Measurements from ENCODE around the gene TRIM38.
"Not testable (repeated sequence)": the region's sequence is repeated elsewhere in the genome, so short reads cannot be mapped to it uniquely, and the experiment has no call there.

The TRIM38 gene

GRCh38 chr6:25943887-25944286 lies 18.7 kb upstream of the TRIM38 start:
- no peaks in the 10 kb centered on the region for H3K4me1 ChIP-seq (ENCODE audit: control insufficient read depth, insufficient read depth, low read length, unreplicated experiment)
- H3K27ac ChIP-seq (ENCODE audit: low read depth, low read length): no peak overlapping the region
- no peak overlapping the region for H3K4me3 ChIP-seq (ENCODE audit: low read depth, low read length)

GRCh38 chr6:25944688-25945574 lies 17.7 kb upstream of the TRIM38 start:
- Histone ChIP-seq H3K27me3 (ENCODE audit: insufficient read depth, low read length) (no peaks in the 10 kb centered on the region), H2AFZ (ENCODE audit: low read length, unreplicated experiment) (no peak overlapping the region), H3K4me1 (ENCODE audit: control insufficient read depth, insufficient read depth, low read length, unreplicated experiment) (no peaks in the 10 kb centered on the region), H3K4me3 (ENCODE audit: low read depth, low read length) (no peak overlapping the region), H3K79me2 (ENCODE audit: control insufficient read depth, insufficient read depth, low read length, unreplicated experiment) (no peaks in the 10 kb centered on the region), H3K36me3 (ENCODE audit: insufficient read depth, low read length) (no peaks in the 10 kb centered on the region), H3K27ac (ENCODE audit: low read depth, low read length) (no peak overlapping the region)

More at GRCh38 chr6:25943887-25944286, 18.7 kb upstream of the TRIM38 start:
- no peaks in the 10 kb centered on the region for H3K79me2 ChIP-seq (ENCODE audit: control insufficient read depth, insufficient read depth, low read length, unreplicated experiment)
- H3K27me3 ChIP-seq (ENCODE audit: insufficient read depth, low read length): no peaks in the 10 kb centered on the region
- H2AFZ ChIP-seq (ENCODE audit: low read length, unreplicated experiment): no peak overlapping the region
- no peaks in the 10 kb centered on the region for H3K36me3 ChIP-seq (ENCODE audit: insufficient read depth, low read length)

GRCh38 chr6:25945738-25946137 lies 16.9 kb upstream of the TRIM38 start:
- not testable (repeated sequence) for H2AFZ ChIP-seq (ENCODE audit: low read length, unreplicated experiment); H3K4me3 ChIP-seq (ENCODE audit: low read depth, low read length); H3K27me3 ChIP-seq (ENCODE audit: insufficient read depth, low read length)

GRCh38 chr6:25946631-25947030 lies 16.0 kb upstream of the TRIM38 start:
- Histone ChIP-seq H3K36me3 (ENCODE audit: insufficient read depth, low read length) (no peaks in the 10 kb centered on the region), H3K4me3 (ENCODE audit: low read depth, low read length) (no peak overlapping the region), H2AFZ (ENCODE audit: low read length, unreplicated experiment) (no peak overlapping the region), H3K4me1 (ENCODE audit: control insufficient read depth, insufficient read depth, low read length, unreplicated experiment) (no peaks in the 10 kb centered on the region), H3K27ac (ENCODE audit: low read depth, low read length) (no peak overlapping the region), H3K27me3 (ENCODE audit: insufficient read depth, low read length) (no peaks in the 10 kb centered on the region), H3K79me2 (ENCODE audit: control insufficient read depth, insufficient read depth, low read length, unreplicated experiment) (no peaks in the 10 kb centered on the region)

More at GRCh38 chr6:25945738-25946137, 16.9 kb upstream of the TRIM38 start:
- H3K27ac ChIP-seq (ENCODE audit: low read depth, low read length); H3K79me2 ChIP-seq (ENCODE audit: control insufficient read depth, insufficient read depth, low read length, unreplicated experiment); H3K36me3 ChIP-seq (ENCODE audit: insufficient read depth, low read length); H3K4me1 ChIP-seq (ENCODE audit: control insufficient read depth, insufficient read depth, low read length, unreplicated experiment): not testable (repeated sequence)

GRCh38 chr6:25947492-25947891 lies 15.1 kb upstream of the TRIM38 start:
- H3K27me3 ChIP-seq (ENCODE audit: insufficient read depth, low read length); H3K27ac ChIP-seq (ENCODE audit: low read depth, low read length); H2AFZ ChIP-seq (ENCODE audit: low read length, unreplicated experiment); H3K79me2 ChIP-seq (ENCODE audit: control insufficient read depth, insufficient read depth, low read length, unreplicated experiment); H3K4me3 ChIP-seq (ENCODE audit: low read depth, low read length); H3K36me3 ChIP-seq (ENCODE audit: insufficient read depth, low read length); H3K4me1 ChIP-seq (ENCODE audit: control insufficient read depth, insufficient read depth, low read length, unreplicated experiment): not testable (repeated sequence)

GRCh38 chr6:25949695-25950094 lies 12.9 kb upstream of the TRIM38 start:
- Histone ChIP-seq H3K27me3 (ENCODE audit: insufficient read depth, low read length) (no peaks in the 10 kb centered on the region), H3K27ac (ENCODE audit: low read depth, low read length) (no peak overlapping the region), H3K79me2 (ENCODE audit: control insufficient read depth, insufficient read depth, low read length, unreplicated experiment) (no peaks in the 10 kb centered on the region), H3K4me1 (ENCODE audit: control insufficient read depth, insufficient read depth, low read length, unreplicated experiment) (no peaks in the 10 kb centered on the region), H3K4me3 (ENCODE audit: low read depth, low read length) (no peak overlapping the region), H2AFZ (ENCODE audit: low read length, unreplicated experiment) (no peak overlapping the region), H3K36me3 (ENCODE audit: insufficient read depth, low read length) (no peaks in the 10 kb centered on the region)

- Histone ChIP-seq H3K27me3 (ENCODE audit: insufficient read depth, low read length) (no peaks in the 10 kb centered on the region), H3K79me2 (ENCODE audit: control insufficient read depth, insufficient read depth, low read length, unreplicated experiment) (no peaks in the 10 kb centered on the region), H2AFZ (ENCODE audit: low read length, unreplicated experiment) (no peak overlapping the region), H3K27ac (ENCODE audit: low read depth, low read length) (no peak overlapping the region), H3K36me3 (ENCODE audit: insufficient read depth, low read length) (no peaks in the 10 kb centered on the region), H3K4me1 (ENCODE audit: control insufficient read depth, insufficient read depth, low read length, unreplicated experiment) (no peaks in the 10 kb centered on the region), H3K4me3 (ENCODE audit: low read depth, low read length) (no peak overlapping the region)
These were observed 12.3 kb upstream of the TRIM38 start for GRCh38 chr6:25950297-25950696.

- no peak overlapping the region for H3K4me3 ChIP-seq (ENCODE audit: low read depth, low read length)
- H3K27me3 ChIP-seq (ENCODE audit: insufficient read depth, low read length): no peaks in the 10 kb centered on the region
- H3K36me3 ChIP-seq (ENCODE audit: insufficient read depth, low read length): no peaks in the 10 kb centered on the region
- no peaks in the 10 kb centered on the region for H3K4me1 ChIP-seq (ENCODE audit: control insufficient read depth, insufficient read depth, low read length, unreplicated experiment)
- no peaks in the 10 kb centered on the region for H3K79me2 ChIP-seq (ENCODE audit: control insufficient read depth, insufficient read depth, low read length, unreplicated experiment)
- no peak overlapping the region for H2AFZ ChIP-seq (ENCODE audit: low read length, unreplicated experiment)
- no peak overlapping the region for H3K27ac ChIP-seq (ENCODE audit: low read depth, low read length)
These were observed 11.1 kb upstream of the TRIM38 start for GRCh38 chr6:25951296-25952032.

- Histone ChIP-seq H3K4me3 (ENCODE audit: low read depth, low read length) (no peak overlapping the region), H3K4me1 (ENCODE audit: control insufficient read depth, insufficient read depth, low read length, unreplicated experiment) (no peaks in the 10 kb centered on the region), H2AFZ (ENCODE audit: low read length, unreplicated experiment) (no peak overlapping the region), H3K79me2 (ENCODE audit: control insufficient read depth, insufficient read depth, low read length, unreplicated experiment) (no peaks in the 10 kb centered on the region), H3K27me3 (ENCODE audit: insufficient read depth, low read length) (no peaks in the 10 kb centered on the region), H3K27ac (ENCODE audit: low read depth, low read length) (no peak overlapping the region), H3K36me3 (ENCODE audit: insufficient read depth, low read length) (no peaks in the 10 kb centered on the region)
These were observed 10.1 kb upstream of the TRIM38 start for GRCh38 chr6:25952535-25952934.

- Histone ChIP-seq H2AFZ (ENCODE audit: low read length, unreplicated experiment) (no peak overlapping the region), H3K27me3 (ENCODE audit: insufficient read depth, low read length) (no peaks in the 10 kb centered on the region), H3K4me3 (ENCODE audit: low read depth, low read length) (no peak overlapping the region), H3K36me3 (ENCODE audit: insufficient read depth, low read length) (no peaks in the 10 kb centered on the region), H3K79me2 (ENCODE audit: control insufficient read depth, insufficient read depth, low read length, unreplicated experiment) (no peaks in the 10 kb centered on the region), H3K27ac (ENCODE audit: low read depth, low read length) (no peak overlapping the region), H3K4me1 (ENCODE audit: control insufficient read depth, insufficient read depth, low read length, unreplicated experiment) (no peaks in the 10 kb centered on the region)
These were observed 8.9 kb upstream of the TRIM38 start for GRCh38 chr6:25953733-25954132.

- Histone ChIP-seq H2AFZ (ENCODE audit: low read length, unreplicated experiment) (no peak overlapping the region), H3K4me3 (ENCODE audit: low read depth, low read length) (no peak overlapping the region), H3K4me1 (ENCODE audit: control insufficient read depth, insufficient read depth, low read length, unreplicated experiment) (no peaks in the 10 kb centered on the region), H3K27me3 (ENCODE audit: insufficient read depth, low read length) (no peaks in the 10 kb centered on the region), H3K27ac (ENCODE audit: low read depth, low read length) (no peak overlapping the region), H3K36me3 (ENCODE audit: insufficient read depth, low read length) (no peaks in the 10 kb centered on the region), H3K79me2 (ENCODE audit: control insufficient read depth, insufficient read depth, low read length, unreplicated experiment) (no peaks in the 10 kb centered on the region)
These were observed 7.8 kb upstream of the TRIM38 start for GRCh38 chr6:25954756-25955155.

Measured in ACC112 (cell line).